ENCODE results near the gene RIMS3.

DNA sequence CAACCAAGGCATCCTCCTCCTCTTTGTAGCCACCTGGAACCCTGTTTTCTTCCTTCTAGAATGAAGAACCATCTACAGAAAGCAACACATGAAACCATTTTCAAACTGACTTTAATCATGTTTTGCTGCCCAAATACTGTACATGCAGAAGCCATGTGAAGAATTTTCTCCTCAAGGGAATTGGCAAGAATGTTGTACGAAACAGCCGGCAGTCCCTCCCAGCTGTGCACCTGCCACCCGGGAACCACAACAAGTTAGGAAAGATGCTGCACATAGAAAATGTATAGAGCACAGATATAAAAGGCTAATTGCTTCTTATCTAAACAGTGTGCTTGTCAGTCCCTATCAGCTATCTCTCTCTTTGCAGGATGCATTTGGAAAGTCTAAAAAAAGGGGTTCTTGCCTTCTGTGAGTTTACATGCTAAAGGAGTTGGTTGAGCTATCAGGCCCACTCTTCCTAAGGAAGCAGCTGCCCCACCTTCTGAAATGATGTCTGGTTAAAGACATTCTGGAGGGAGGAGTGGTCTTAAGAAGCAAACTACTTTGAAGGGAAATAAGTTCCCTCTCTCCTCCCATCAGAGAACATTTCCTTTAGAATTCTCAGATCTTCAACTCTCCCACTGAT is 44.8 kb downstream of the RIMS3 start:
- TF ChIP-seq, protein P1, sequence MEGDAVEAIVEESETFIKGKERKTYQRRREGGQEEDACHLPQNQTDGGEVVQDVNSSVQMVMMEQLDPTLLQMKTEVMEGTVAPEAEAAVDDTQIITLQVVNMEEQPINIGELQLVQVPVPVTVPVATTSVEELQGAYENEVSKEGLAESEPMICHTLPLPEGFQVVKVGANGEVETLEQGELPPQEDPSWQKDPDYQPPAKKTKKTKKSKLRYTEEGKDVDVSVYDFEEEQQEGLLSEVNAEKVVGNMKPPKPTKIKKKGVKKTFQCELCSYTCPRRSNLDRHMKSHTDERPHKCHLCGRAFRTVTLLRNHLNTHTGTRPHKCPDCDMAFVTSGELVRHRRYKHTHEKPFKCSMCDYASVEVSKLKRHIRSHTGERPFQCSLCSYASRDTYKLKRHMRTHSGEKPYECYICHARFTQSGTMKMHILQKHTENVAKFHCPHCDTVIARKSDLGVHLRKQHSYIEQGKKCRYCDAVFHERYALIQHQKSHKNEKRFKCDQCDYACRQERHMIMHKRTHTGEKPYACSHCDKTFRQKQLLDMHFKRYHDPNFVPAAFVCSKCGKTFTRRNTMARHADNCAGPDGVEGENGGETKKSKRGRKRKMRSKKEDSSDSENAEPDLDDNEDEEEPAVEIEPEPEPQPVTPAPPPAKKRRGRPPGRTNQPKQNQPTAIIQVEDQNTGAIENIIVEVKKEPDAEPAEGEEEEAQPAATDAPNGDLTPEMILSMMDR (IDR thresholded peaks at IDR 0.05), result no peak
- TF ChIP-seq EZH2 (IDR thresholded peaks at IDR 0.05), result no peak
